ENCODE measurements around the gene PARP11.

Gene PARP11

GRCh38 chr12:3770891-3771290, 102.3 kb downstream of the PARP11 start:
- peak; percentile 64 for DNase-seq (ENCODE audit: low read depth)

GRCh38 chr12:3768911-3769447, 104.2 kb downstream of the PARP11 start:
- DNase-seq (ENCODE audit: low read depth) = no peak

GRCh38 chr12:3761116-3761735, 112.0 kb downstream of the PARP11 start:
- DNase-seq (ENCODE audit: low read depth) = no peak

- DNase-seq (ENCODE audit: low read depth) = no peak
Observed at GRCh38 chr12:3759878-3760277, 113.3 kb downstream of the PARP11 start.
